GM13977 (cell line): ENCODE measurements around the gene STON1.

Source experiments
- DNase-seq: peaks from one replicate; pipeline ENCODE4 v3.0.0; 2012; ENCODE audit warnings: low spot score
- CTCF ChIP-seq: IDR thresholded peaks from 2 replicates; pipeline ENCODE4 v1.5.1; 2012; ENCODE audit warnings: mild to moderate bottlenecking, control low read depth; ENCODE audit not compliant: insufficient read depth; ENCODE audit errors: extremely low read depth, missing control alignments
- in situ Hi-C: fragments of 300-500 bp; cut with MboI; formaldehyde crosslinking; loops from one replicate; pipeline ENCODE4 v1.12.0; 2022; ENCODE audit warnings: low sequenced_read_pairs, low pct_unique_long_range_greater_than_20kb, mixed read lengths, inconsistent platforms; ENCODE audit not compliant: unreplicated experiment

The STON1 gene

GRCh38 chr2:48534781-48535180 lies 4.8 kb downstream of the STON1 start:
- in situ Hi-C loops, result no loop called here
- TF ChIP-seq CTCF, result no peak
- no peak for DNase-seq

GRCh38 chr2:48540237-48540935 lies 10.4 kb downstream of the STON1 start:
- in situ Hi-C loops, result no loop called here
- TF ChIP-seq CTCF, result no peak
- no peak for DNase-seq

- TF ChIP-seq CTCF, result no peak
- in situ Hi-C loops, result no loop called here
- no peak for DNase-seq
Measured at GRCh38 chr2:48541666-48542389, 11.9 kb downstream of the STON1 start.

- TF ChIP-seq CTCF, result no peak
- DNase-seq, result no peak
- in situ Hi-C loops, result no loop called here
Measured at GRCh38 chr2:48543895-48544294, 13.9 kb downstream of the STON1 start.

GRCh38 chr2:48545244-48545643 lies 15.3 kb downstream of the STON1 start:
- in situ Hi-C loops, result no loop called here
- no peak for DNase-seq
- no peak for TF ChIP-seq CTCF

GRCh38 chr2:48548840-48549239 lies 18.9 kb downstream of the STON1 start:
- in situ Hi-C loops, result no loop called here
- no peak for DNase-seq
- TF ChIP-seq CTCF, result no peak

GRCh38 chr2:48549972-48550371 lies 20.0 kb downstream of the STON1 start:
- TF ChIP-seq CTCF, result no peak
- in situ Hi-C loops, result no loop called here
- no peak for DNase-seq
